ENCODE data around the gene LAMC3.

The LAMC3 gene

DNA sequence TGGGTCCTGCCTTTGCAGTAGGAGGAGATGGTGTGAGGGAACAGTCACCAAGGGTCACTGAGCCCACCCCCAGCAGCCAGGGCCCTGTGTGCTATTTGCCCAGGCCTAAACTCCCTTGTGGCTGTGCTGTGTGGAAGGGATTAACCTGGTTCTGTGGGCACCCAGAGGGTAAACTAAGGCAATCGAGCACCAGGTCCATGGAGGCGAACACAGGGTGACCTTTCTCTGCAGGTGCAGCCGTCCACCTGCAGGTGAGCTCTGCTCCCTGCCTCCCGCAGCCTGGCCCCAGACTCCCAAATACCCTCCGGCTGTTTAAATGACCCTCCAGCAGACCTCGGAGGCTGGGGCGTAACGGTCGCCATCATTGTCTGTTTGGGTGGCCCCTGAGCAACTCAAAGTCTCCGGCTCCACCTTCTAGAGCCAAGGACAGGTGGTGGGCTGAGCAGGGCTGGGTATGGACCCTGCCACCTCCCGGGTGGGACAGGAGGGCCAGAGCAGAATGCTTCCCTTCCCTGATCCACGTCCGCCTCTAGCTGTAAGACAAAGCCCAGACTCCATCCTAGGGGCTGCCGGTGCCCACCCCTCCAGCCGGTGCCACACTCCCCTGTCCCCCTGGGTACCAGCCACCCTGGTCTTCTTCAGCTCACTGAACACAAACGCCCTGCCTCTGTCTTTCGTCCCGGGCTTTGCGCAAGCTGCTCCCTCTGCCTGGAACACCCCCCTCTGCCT is 35.9 kb upstream of the LAMC3 start:
- no peak overlapping the region for H3K4me3 ChIP-seq (ENCODE audit: low read depth, low read length)
- TF ChIP-seq, protein P1, sequence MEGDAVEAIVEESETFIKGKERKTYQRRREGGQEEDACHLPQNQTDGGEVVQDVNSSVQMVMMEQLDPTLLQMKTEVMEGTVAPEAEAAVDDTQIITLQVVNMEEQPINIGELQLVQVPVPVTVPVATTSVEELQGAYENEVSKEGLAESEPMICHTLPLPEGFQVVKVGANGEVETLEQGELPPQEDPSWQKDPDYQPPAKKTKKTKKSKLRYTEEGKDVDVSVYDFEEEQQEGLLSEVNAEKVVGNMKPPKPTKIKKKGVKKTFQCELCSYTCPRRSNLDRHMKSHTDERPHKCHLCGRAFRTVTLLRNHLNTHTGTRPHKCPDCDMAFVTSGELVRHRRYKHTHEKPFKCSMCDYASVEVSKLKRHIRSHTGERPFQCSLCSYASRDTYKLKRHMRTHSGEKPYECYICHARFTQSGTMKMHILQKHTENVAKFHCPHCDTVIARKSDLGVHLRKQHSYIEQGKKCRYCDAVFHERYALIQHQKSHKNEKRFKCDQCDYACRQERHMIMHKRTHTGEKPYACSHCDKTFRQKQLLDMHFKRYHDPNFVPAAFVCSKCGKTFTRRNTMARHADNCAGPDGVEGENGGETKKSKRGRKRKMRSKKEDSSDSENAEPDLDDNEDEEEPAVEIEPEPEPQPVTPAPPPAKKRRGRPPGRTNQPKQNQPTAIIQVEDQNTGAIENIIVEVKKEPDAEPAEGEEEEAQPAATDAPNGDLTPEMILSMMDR (IDR thresholded peaks at IDR 0.05; ENCODE audit: borderline replicate concordance, insufficient read depth, low read depth, low read length): no peak

DNA sequence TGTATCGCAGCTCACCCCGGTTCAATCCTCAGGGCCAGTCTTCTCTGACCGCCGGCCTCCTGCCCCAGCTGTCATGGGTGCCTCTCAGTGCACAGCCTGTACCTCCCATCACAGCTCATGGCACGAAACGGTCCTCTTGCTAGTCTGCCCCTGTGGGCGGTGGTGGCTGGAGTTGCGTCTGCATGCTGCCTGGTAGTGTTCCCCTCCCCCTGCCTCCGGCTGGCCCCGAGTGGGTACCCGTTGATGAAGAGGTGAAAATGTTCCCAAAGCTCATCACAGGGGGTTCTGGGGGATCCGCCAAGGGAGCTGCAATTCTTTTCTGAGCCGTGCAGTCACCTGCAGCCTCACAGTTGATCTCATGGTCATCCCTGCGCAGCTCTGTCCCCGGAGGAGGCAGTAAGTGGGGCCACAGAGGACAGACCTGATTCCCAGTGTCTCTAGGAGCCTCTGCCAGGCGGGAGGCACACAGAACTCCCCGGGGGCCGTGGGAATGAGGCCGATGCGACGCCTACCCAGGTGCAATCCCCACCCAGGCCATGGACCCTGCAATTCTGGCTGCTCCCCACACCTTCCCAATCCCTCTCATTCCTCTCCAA is 35.2 kb upstream of the LAMC3 start:
- TF ChIP-seq, protein P1 (IDR thresholded peaks at IDR 0.05; ENCODE audit: borderline replicate concordance, insufficient read depth, low read depth, low read length): no peak
- no peak overlapping the region for H3K4me3 ChIP-seq (ENCODE audit: low read depth, low read length)

DNA sequence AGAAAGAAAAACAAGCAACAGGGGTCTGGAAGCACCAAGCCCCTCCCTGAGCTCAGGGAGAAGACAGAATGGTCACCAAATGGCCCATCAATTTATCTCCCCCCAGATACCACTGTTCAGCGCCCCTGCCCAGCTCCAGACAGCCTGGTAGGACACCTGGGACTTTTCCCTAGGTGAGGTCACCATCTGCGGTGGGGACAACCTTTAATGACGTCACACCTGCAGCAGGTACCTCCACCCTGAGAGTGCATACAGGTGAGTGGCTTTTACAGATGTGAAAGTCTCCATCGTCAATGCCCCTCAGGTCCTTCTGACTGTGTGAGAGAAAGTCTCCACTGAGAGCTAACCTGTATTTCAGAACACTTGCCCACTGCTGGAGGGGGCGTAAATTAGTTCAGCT is 34.3 kb upstream of the LAMC3 start:
- TF ChIP-seq, protein P1 (IDR thresholded peaks at IDR 0.05; ENCODE audit: borderline replicate concordance, insufficient read depth, low read depth, low read length): no peak
- no peak overlapping the region for H3K4me3 ChIP-seq (ENCODE audit: low read depth, low read length)

DNA sequence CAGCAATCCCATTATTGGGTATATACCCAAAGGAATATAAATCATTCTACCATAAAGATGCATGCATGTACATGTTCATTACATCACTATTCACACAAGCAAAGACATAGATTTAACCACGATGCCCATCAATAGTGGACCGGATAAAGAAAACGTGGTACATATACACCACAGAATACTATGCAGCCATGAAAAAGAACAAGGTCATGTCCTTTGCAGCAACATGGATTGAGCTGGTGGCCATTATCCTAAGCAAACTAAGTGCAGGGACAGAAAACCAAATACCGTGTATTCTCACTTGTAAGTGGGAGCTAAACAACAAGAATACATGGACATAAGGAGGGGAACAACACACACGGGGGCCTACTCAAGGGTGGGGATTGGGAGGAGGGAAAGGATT is 33.8 kb upstream of the LAMC3 start:
- no peak overlapping the region for H3K4me3 ChIP-seq (ENCODE audit: low read depth, low read length)
- TF ChIP-seq, protein P1 (IDR thresholded peaks at IDR 0.05; ENCODE audit: borderline replicate concordance, insufficient read depth, low read depth, low read length): no peak

DNA sequence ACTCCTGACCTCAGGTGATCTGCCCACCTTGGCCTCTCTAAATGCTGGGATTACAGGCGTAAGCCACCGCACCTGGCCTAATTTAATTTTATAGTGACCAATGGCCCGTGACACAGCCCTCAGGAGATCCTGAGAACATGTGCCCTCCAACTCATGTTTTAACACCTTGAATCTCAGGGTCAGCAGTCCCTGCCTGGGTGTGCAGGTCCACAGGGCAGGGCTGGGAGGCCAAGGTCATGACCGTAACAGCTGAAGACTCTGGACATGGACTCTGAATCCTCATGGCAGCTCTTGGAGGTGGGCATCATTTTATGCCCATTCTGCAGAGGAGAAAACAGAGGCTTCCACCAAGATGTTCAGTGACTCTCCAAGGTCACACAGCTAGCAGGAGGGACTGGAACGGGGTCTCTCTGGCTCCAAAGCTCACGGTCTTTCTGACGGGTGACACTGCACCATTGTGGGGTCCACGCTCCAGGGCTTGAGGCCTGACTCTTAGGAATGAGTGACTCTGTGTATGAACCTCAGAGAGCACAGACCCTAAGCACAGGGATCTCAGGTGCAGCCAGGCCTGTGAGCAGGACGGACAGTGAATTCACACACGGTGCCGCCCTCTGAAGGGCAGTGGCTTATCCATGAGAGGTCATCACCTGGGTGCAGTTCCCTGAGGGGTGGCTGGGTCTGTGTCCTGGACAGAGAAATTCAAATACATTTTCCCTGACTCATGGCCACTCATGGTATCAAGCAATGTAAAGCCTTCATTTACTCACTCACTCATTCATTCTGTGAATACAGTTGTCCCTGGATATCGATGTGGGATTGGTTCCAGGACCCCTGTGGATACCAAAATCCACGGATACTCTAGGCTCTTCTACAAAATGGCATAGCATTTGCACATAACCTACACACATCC is 32.8 kb upstream of the LAMC3 start:
- H3K4me3 ChIP-seq (ENCODE audit: low read depth, low read length): no peak overlapping the region
- TF ChIP-seq, protein P1 (IDR thresholded peaks at IDR 0.05; ENCODE audit: borderline replicate concordance, insufficient read depth, low read depth, low read length): no peak

DNA sequence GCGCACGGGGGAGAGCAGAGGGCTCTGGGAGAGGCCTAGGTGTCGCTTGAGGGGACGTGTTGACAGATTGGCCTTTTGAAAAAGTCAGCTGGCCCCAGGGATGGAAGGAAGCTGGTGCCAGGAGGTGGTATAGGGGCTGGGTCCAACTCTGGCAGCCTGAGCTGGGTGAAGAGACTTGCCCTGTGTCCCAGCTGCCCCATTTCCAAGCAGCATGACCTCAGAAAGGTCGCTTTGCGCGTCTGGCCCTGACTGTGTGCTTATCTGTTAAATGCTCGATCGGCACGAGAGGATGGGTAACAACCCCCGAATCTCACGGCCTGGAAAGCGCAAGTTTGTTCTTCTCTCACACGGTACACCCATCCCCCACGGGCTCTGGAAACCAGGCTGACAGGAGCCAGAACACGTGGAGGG is 31.2 kb upstream of the LAMC3 start:
- no peak overlapping the region for H3K4me3 ChIP-seq (ENCODE audit: low read depth, low read length)

More for the DNA sequence above, 31.2 kb upstream of the LAMC3 start:
- TF ChIP-seq, protein P1 (IDR thresholded peaks at IDR 0.05; ENCODE audit: borderline replicate concordance, insufficient read depth, low read depth, low read length): no peak
